K562 (cell line): ENCODE measurements around the gene EFCAB5. TPM values are rescaled to one million over a fixed set of nuclear protein-coding genes. Genes with fewer than 3 reads are reported as not detected.

Source experiments
- ARHGAP35 ChIP-seq: fragments of 450-650 bp; IDR thresholded peaks from 2 replicates; pipeline ENCODE4 v1.6.1; 2018; ENCODE audit not compliant: partially characterized antibody
- CBFB ChIP-seq: sonication (generic); formaldehyde crosslinking; IDR thresholded peaks from 2 replicates; pipeline ENCODE4 v1.4.0; 2020; ENCODE audit warnings: mild to moderate bottlenecking, missing genetic modification reagents
- CEBPZ ChIP-seq: fragments of 150-350 bp; IDR thresholded peaks from 2 replicates; pipeline ENCODE4 v1.6.1; 2014; ENCODE audit warnings: low read depth, mild to moderate bottlenecking, low read length, borderline replicate concordance
- CTCFL ChIP-seq: IDR thresholded peaks from 2 replicates; pipeline ENCODE4 v1.6.1; 2011; ENCODE audit warnings: borderline replicate concordance, low read depth, mild to moderate bottlenecking, moderate library complexity, low read length; ENCODE audit not compliant: insufficient read depth, poor library complexity, severe bottlenecking
- DDX20 ChIP-seq: fragments of 450-650 bp; IDR thresholded peaks from 2 replicates; pipeline ENCODE4 v1.6.1; 2016; ENCODE audit warnings: missing genetic modification characterization, low read depth, mild to moderate bottlenecking, missing compliant biosample characterization, moderate library complexity
- HNRNPH1 ChIP-seq: fragments of 200-400 bp; formaldehyde crosslinking; optimal IDR thresholded peaks from 2 replicates; pipeline ENCODE3; 2017; ENCODE audit warnings: low read depth, mild to moderate bottlenecking, low read length, moderate library complexity
- KAT2B ChIP-seq: IDR thresholded peaks from one replicate; pipeline ENCODE4 v1.6.1; 2012; ENCODE audit warnings: low read depth, mild to moderate bottlenecking, control low read depth, inconsistent platforms, low read length, moderate library complexity
- MEIS2 ChIP-seq: fragments of 450-650 bp; IDR thresholded peaks from 2 replicates; pipeline ENCODE4 v1.6.1; 2014; ENCODE audit warnings: mild to moderate bottlenecking; ENCODE audit not compliant: partially characterized antibody
- NFIX ChIP-seq: fragments of 250-450 bp; sonication (Bioruptor Pico); IDR thresholded peaks from 2 replicates; pipeline ENCODE4 v1.4.0; 2020; ENCODE audit warnings: low read depth, mild to moderate bottlenecking, moderate library complexity
- NRF1 ChIP-seq, 2 experiments: fragments of 450-650 bp; IDR thresholded peaks in 1 of 2; conservative IDR thresholded peaks in 1 of 2; 2 replicates each; pipeline ENCODE4 v1.6.1; 2014; ENCODE audit warnings: mild to moderate bottlenecking in 2 of 2
- PHF20 ChIP-seq: fragments of 450-650 bp; IDR thresholded peaks from 2 replicates; pipeline ENCODE4 v1.6.1; 2018; ENCODE audit not compliant: partially characterized antibody
- POU5F1 ChIP-seq: fragments of 150-350 bp; IDR thresholded peaks from 2 replicates; pipeline ENCODE4 v1.6.1; 2014; ENCODE audit warnings: borderline replicate concordance, low read length, low read depth, mild to moderate bottlenecking; ENCODE audit not compliant: partially characterized antibody
- RAD21 ChIP-seq, 2 experiments: fragments of 250-450 bp in 1 of 2; fragments of 450-650 bp in 1 of 2; sonication (Bioruptor Pico) in 1 of 2; formaldehyde crosslinking in 1 of 2; IDR thresholded peaks in 1 of 2; conservative IDR thresholded peaks in 1 of 2; 2 replicates each; pipeline versions ENCODE4 v1.4.0 to v1.8.0; 2020 to 2022; ENCODE audit warnings: mild to moderate bottlenecking in 2 of 2, moderate library complexity in 1 of 2
- RNF2 ChIP-seq: sonication (generic); IDR thresholded peaks from 2 replicates; pipeline ENCODE4 v1.6.1; 2016
- SIX5 ChIP-seq, 2 experiments: IDR thresholded peaks; 2 replicates each; pipeline ENCODE4 v1.6.1; 2011; ENCODE audit warnings: low read length in 2 of 2, borderline replicate concordance in 1 of 2, low read depth in 1 of 2, mild to moderate bottlenecking in 1 of 2, moderate library complexity in 1 of 2; ENCODE audit not compliant: insufficient read depth in 1 of 2
- SMAD4 ChIP-seq: fragments of 250-450 bp; sonication (Bioruptor Pico); conservative IDR thresholded peaks from 2 replicates; pipeline ENCODE4 v1.8.0; 2021; ENCODE audit warnings: inconsistent platforms, mild to moderate bottlenecking, moderate library complexity
- U2AF1 ChIP-seq: fragments of 200-400 bp; formaldehyde crosslinking; optimal IDR thresholded peaks from 2 replicates; pipeline ENCODE3; 2017; ENCODE audit warnings: mild to moderate bottlenecking, low read depth, low read length, moderate library complexity
- XRCC4 ChIP-seq: IDR thresholded peaks from one replicate; pipeline ENCODE4 v1.6.1; 2011; ENCODE audit not compliant: insufficient read depth, insufficient read length; ENCODE audit errors: extremely low read depth
- ZFP30 ChIP-seq: fragments of 250-450 bp; sonication (Bioruptor Pico); IDR thresholded peaks from 2 replicates; pipeline ENCODE4 v1.8.0; 2022; ENCODE audit warnings: moderate library complexity, mild to moderate bottlenecking, inconsistent platforms, borderline replicate concordance
- ZKSCAN3 ChIP-seq: fragments of 250-450 bp; sonication (Bioruptor Pico); IDR thresholded peaks from 2 replicates; pipeline ENCODE4 v1.4.0; 2020
- ZNF511 ChIP-seq: sonication (generic); formaldehyde crosslinking; IDR thresholded peaks from 2 replicates; pipeline ENCODE4 v1.8.0; 2022; ENCODE audit warnings: mild to moderate bottlenecking, missing genetic modification reagents
- ZNF764 ChIP-seq: fragments of 250-450 bp; sonication (Bioruptor Pico); IDR thresholded peaks from 2 replicates; pipeline ENCODE4 v1.4.0; 2020; ENCODE audit warnings: low read depth, mild to moderate bottlenecking, moderate library complexity
- polyA plus RNA-seq, 8 experiments: library from polyadenylated mRNA; depleted of rRNA in 4 of 8; stranded (reverse) in 5 of 8; unstranded in 3 of 8; fragments of >200 nt; fragmentation: Nextera tagmentation in 2 of 8; fragmentation: Illumina TruSeq in 1 of 8; extraction: Ambion mirVana in 2 of 8; extraction: Trizol in 1 of 8; gene quantifications; 2 replicates each; pipeline versions ENCODE4 v1.2.1 to v1.2.3, GENCODE V29; 2011 to 2014; ENCODE audit warnings: inconsistent platforms in 1 of 8, missing spikeins in 1 of 8
- total RNA-seq, 7 experiments: library from RNA; depleted of rRNA in 6 of 7; stranded (reverse); fragments of >200 nt in 6 of 7; fragmentation: Illumina TruSeq in 2 of 7; extraction: Trizol in 2 of 7; gene quantifications; 2 replicates each; pipeline versions ENCODE4 v1.2.1 to v1.2.3, GENCODE V29; 2011 to 2021; ENCODE audit warnings: low replicate concordance in 1 of 7

EFCAB5 gene
- total and polyA plus RNA-seq, 9 of the 15 experiments (the other 6 are each of a cell fraction or from before 2014, with no cell fraction given), result 0.06 to 0.11 TPM; not detected in 7

- TF ChIP-seq POU5F1 (no peak), RAD21 (CRISPR knock-in tag; conservative IDR thresholded peaks at IDR 0.05 in 1 of 2, IDR thresholded peaks at IDR 0.05 in 1 of 2) (peak; percentile 71 to 91), NFIX (no peak), MEIS2 (no peak), PHF20 (no peak), RNF2 (no peak), CEBPZ (no peak), XRCC4 (no peak), CTCFL (peak; percentile 51), SMAD4 (CRISPR knock-in tag) (no peak), ZNF511 (CRISPR knock-in tag) (no peak), U2AF1 (no peak), SIX5 (IDR thresholded peaks at IDR 0.05; ENCODE audit: borderline replicate concordance in 1 of 2, insufficient read depth in 1 of 2, low read depth in 1 of 2, low read length in 2 of 2) (no peak), ZNF764 (CRISPR knock-in tag) (no peak), ZFP30 (no peak), KAT2B (no peak), CBFB (no peak), NRF1 (conservative IDR thresholded peaks at IDR 0.05 in 1 of 2, IDR thresholded peaks at IDR 0.05 in 1 of 2) (no peak), ARHGAP35 (no peak), HNRNPH1 (no peak), ZKSCAN3 (CRISPR knock-in tag) (no peak), DDX20 (no peak)
Observed at GRCh38 chr17:29931231-29931932, 10.1 kb upstream of the EFCAB5 start (continued).
